GM21526 (cell line): ENCODE measurements around the gene KLHL7.
"Not testable (repeated sequence)": the region's sequence is repeated elsewhere in the genome, so short reads cannot be mapped to it uniquely, and the experiment has no call there.

Experiments
- ATAC-seq: cut with Tn5 transposase; IDR thresholded peaks from one replicate; pipeline ENCODE4 v1.9.1; 2021; ENCODE audit warnings: moderate library complexity; ENCODE audit not compliant: unreplicated experiment, low FRiP score

KLHL7 gene

DNA sequence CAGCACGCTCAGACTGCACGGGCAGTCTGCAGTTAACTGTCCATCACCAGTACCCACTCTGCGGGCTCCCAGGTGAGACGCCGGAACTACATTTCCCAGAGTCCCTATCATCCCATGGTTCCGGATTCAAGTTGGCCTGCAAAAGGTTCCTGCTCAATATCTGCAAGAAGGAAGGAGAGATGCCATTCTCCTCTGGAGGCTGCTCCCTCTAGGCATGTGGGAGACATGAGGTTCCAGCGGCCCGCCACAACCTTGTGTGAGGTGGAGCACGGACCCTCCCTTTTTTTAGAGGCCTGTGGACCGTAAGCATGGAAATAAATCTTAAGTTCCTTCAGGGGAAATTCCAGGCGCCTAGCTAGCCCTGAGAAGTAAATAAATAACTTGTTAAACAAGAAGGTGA lies 106.0 kb downstream of the KLHL7 start:
- ATAC-seq = no peak

DNA sequence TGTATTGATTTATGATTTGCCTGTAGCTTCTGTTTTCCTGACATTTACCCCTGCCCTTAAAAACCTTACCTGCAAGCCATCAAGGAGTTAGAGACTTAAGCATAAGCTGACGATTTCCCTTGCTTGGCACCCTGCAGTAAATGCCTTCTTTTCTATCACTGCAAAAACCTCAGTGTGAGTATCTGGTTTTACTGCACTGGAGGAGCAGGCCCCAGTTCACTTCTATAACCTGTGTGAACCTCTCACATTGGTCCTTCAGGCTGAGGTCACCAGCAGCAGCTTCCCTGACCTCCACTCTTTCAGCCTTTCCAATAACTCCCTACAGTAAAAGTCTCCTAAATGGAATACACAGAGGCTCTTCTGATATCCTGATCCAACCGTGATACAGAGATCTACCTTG lies 106.8 kb downstream of the KLHL7 start:
- ATAC-seq = no peak

DNA sequence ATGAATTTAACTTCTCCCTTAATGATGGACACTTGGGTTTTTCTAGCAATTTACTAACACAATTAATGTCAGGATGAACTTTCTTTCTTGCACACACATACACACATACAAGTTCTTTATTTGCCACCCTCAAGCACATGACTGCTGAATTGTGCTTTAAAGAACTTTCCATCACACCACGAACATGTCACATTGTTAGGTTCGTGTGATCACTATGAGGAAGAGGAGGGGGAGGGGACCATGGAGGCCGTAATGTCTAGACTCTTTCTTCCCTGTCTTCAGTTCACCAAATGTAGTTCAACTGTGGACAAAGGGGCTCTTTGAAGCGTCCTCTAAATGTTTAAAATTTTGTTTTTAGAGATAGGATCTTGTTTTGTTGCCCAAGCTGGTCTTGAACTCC lies 107.3 kb downstream of the KLHL7 start:
- ATAC-seq = no peak

DNA sequence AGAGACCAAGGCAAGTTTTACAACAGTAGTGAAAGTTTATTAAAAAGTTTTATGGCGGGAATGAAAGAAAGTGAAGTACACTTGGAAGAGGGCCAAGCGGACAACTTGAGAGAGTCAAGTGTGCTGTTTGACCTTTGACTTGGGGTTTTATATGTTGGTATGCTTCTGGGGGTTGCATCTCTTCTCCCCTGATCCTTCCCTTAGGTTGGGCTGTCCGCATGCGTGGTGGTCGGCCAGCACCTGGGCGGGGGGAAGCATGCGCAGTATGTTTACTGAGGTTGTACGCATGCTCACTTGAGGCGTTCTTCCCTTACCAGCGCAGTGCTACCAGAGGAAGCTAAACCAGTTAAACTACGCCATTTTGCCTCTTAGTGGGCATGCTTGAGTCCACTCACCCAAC lies 108.2 kb downstream of the KLHL7 start:
- ATAC-seq = no peak

DNA sequence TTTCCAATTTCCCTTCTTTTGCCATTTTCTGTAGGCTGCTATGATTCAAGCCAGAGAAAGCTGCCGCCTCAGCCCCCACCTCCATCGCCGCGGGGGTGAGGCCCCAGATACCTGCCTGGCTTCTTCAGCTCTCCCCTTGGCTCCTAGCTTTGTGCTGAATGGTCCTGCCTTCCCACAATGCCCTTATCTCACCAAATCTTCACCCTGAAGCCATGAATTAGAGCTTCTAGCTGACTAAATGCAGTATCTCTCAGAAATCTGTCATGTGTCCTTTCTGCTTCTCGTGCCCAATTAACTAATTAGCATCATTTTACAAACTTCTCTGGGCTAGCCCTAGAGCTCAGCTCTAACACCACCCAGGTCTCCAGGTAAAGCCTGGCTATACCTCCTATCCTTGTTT lies 108.8 kb downstream of the KLHL7 start:
- ATAC-seq = no peak

DNA sequence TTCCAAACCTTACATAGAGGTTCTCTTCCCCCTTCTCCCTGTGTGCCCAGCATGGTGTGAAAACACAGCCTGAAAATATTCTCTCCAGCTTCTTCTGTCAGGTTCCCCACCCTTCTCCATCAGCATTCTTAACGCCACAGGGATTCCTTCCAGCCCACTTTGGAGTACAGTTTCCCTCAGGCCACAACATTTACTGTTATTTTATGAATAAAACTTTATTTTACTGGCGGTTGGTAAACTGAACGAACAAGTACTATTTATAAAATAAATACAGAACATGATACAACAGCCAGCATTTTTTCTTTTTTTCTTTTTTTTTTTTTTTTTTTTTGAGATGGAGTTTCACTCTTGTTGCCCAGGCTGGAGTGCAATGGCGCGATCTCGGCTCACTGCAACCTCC lies 109.4 kb downstream of the KLHL7 start:
- no peak for ATAC-seq

DNA sequence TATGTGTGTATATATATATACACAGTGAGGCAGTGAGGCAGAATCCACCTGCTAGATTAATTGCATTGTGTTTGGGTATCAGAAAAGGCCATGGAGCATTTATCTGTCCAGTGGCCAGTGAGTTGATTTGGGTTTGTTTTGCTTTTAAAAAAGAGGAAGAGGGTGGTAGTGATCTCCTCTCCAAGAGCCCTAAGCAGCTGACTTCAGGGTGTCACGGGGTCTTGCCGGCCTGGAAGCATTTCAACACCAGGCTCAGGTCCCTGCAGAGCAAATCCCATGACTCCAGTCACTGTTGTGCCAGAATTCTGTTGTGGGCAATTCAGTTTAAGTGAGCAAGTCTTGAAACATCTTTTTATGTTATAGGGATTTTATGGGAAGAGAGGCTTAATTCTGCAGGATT lies 110.4 kb downstream of the KLHL7 start:
- no peak for ATAC-seq

DNA sequence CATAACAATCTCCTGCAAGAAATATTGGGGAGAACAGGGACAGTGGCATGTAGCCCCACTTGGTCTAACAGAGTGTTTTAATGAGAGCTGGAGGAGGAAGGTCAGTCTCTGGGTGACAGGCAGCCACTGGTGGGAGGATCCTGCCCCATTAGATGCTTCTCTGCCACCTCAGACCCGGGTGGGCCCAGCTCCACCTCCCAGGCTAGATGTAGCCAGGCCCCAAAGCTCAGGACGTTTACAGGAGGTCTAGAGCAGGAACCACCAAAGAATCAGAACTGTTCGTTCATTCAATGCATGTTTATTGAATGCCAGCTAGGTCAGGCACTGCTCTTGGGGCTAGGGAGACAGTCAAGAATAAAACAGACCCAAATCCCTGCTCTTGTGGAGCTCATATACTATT lies 112.6 kb downstream of the KLHL7 start:
- no peak for ATAC-seq

DNA sequence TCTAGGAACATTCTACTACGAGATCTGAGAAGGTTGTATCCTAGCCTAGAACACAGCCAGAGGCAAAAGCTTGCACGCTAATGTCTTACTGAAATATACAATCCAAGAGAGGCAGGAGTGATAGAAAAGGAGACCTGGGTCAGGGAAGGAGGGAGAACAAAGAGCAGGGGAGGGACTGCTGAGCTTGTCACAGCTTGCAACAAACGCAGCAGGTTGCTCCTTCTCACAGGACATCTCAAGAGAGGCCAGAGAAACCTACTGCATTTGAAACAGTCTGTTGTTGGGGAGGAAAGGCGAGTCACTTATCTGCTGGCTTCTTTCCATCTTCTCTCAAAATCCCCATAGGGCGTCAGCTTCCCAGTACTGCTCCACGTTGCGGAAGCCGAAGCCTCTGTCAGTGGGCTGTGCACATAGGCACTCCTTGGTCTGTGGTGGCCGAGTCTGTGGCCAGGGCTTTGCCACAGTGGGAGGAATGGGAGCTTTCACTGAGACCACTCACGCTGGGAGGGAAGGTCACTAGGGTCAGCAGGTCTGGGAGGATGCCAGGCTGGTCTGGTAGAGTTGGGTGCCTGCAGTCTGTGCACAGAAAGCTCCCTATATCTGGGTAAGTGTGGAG lies 115.2 kb downstream of the KLHL7 start:
- no peak for ATAC-seq

DNA sequence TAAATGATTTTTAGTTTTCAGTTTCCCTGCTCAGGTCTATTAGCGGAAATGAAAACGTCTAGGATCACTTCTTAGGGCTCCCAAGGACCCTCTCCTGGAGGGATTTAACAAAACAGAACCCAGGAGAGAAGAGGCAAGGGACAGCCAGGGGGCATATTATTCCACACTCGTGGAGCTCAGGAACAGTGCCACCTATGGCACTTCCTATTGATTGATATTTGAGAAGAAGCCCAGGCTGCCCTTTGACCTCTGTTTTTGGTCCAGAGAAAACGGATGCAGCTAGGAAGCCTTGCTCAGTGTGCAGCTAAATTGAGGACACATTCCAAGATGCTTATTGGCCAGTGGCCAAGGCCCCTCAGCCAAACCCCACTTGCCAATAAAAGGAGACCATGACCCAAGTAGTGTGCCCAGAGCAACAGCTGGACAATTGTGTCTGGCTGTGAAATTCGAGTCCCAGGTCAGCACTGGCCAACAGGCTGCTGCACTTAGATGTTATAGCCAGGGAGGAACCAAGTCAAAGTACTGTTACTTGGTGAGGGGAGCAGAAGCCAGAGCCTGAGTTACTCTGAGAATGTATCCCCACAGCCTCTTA lies 117.0 kb downstream of the KLHL7 start:
- no peak for ATAC-seq

DNA sequence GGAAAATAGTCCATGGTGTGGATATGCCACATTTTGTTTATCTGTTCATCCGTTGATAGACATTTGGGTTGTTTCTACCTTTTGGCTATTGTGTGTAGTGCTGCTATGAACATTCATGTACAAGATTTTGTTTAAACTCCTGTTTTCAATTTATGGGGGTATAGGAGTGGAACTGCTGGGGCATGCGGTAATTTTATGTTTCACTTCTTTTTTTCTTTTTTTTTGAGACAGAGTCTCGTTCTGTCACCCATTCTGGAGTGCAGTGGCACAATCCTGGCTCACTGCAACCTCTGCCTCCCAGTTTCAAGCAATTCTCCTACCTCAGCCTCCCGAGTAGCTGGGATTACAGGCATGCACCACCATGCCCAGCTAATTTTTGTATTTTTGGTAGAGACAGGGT lies 118.8 kb downstream of the KLHL7 start:
- ATAC-seq = not testable (repeated sequence)

DNA sequence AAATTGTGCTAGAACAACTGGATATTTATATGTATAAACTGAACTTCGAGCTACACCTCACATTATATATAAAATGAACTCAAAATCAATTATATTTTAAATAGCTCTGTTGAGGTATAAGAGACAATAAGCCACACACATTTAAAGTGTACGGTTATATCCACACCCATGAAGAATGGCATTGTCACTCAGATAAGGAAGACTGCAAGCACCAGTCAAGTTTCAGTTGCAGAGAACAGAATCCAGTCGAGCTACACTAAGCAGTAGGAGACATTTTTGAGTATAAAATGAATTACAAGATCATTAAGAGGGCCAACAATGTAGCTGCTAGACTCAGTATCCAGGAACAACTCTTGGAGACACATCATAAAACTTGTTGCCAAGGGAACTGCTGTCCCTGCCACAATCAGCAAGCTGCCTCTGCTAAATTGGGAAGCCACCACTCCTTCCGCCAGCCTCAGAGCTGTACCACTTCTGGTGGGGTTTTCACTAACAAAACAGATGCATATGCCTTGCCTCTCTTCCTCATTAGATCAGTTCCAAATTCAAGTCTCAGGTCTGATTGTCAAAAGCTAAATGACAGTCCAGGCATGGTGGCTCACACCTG lies 121.4 kb downstream of the KLHL7 start:
- no peak for ATAC-seq
